RKO (cell line): Measurements from ENCODE around the gene TAOK1.
A peak's percentile ranks its signal among the peaks of the same experiment; 100 is the strongest.
"Not testable (repeated sequence)": the region's sequence is repeated elsewhere in the genome, so short reads cannot be mapped to it uniquely, and the experiment has no call there.

Experiments used
- DNase-seq: peaks from one replicate; pipeline ENCODE4 v3.0.0-alpha.2; 2016; ENCODE audit warnings: low spot score

Gene TAOK1

DNA sequence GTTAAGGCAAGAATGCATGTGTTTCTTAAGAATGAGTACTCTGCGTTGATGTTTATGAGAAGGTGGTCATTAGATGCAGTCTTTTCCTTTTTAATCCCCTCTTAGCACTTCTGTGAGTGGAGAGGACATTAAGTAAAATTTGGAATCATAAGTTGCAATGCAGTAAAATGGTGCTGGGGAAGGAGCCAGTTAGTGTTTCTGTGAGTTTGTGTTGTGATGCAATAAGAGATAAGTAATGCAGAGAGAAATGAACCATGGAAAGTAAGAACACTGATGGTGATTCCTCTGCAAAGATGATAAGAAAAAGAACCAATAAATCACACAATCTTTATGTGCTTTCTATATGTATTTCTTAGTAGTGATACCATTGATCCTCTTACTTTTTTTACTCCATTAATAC is 156.7 kb downstream of the TAOK1 start:
- no peak for DNase-seq

DNA sequence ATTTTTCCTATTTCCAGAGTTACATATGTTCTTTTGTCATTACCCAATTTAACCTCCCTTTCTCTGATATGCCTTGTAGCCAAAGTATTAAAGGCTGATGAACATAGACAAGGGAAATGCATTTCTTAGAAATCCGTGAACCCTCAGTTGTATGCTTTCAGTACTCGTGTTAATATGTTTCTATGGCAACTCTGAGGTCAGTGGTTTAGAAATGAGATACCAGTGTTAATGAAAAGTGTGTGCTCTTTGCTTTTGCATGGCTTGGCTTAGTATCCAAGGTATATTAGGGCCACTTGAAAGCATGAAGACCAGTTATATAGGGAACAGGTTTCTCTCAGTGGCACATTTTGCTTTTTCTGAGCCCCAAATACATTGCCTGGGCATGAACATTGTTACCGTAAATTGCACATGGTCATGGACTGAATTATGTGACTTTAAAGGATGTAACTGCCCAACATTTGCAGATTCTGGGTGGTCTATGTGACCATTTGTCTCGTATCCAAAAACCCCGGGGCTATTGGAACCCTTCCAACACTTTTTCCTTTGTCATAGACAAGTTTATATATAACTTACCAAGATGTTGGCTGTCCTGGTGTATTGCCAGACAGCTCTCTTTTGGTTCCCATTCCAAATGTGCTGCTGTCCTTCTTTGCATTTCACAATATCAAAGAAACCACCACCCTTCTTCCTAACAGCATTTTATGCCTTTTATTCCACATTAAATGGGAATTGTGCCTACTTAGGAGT is 159.2 kb downstream of the TAOK1 start:
- DNase-seq = no peak

- DNase-seq = no peak
These were observed 165.7 kb downstream of the TAOK1 start for GRCh38 chr17:29555840-29556239.

DNA sequence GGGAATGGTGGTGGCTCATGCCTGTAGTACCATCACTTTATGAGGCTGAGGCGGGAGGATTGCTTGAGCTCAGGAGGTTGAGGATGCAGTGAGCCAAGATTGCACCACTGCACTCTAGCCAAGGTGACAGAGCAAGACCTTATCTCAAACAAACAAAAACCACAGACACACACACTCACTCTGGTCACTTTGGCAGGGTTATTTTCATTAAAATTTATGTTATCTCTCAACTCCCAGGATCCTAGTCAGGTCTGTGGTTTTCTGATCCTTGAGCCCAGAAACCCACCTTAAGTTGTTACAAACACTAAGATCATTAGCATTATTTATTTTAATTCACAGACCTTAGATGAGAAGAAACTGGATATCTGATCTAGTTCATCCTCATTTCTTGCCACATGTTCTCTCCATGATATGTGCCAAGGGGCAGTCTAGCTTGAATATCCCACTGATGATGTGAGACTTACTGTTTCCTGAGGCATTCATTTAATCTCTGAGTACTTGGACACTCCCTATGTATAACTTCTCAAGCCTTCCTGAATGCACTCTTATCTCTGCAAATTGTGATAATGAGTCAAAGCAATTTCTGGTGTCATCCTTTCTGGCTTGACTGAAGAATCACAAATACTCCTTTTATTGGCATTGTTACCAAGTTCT is 167.0 kb downstream of the TAOK1 start:
- no peak for DNase-seq

- no peak for DNase-seq
These were observed 167.6 kb downstream of the TAOK1 start for GRCh38 chr17:29557739-29558116.

DNA sequence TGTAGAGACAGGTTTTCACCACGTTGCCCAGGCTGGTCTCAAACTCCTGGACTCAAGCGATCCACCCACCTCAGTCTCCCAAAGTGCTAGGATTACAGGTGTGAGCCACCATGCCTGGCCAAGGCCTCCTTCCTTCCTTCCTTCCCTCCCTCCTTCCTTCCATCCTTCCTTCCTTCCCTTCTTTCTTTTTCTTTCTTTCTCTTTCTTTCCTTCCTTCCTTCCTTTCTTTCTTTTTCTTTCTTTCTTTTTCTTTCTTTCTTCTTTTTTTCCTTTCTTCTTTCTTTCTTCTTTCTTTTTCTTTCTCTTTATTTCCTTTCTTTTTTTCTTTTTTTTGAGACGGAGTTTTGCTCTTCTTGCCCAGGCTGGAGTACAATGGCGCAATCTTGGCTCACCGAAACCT is 168.0 kb downstream of the TAOK1 start:
- not testable (repeated sequence) for DNase-seq

- no peak for DNase-seq
These were observed 169.5 kb downstream of the TAOK1 start for GRCh38 chr17:29559640-29560039.

- DNase-seq = no peak
These were observed 170.2 kb downstream of the TAOK1 start for GRCh38 chr17:29560316-29560715.

DNA sequence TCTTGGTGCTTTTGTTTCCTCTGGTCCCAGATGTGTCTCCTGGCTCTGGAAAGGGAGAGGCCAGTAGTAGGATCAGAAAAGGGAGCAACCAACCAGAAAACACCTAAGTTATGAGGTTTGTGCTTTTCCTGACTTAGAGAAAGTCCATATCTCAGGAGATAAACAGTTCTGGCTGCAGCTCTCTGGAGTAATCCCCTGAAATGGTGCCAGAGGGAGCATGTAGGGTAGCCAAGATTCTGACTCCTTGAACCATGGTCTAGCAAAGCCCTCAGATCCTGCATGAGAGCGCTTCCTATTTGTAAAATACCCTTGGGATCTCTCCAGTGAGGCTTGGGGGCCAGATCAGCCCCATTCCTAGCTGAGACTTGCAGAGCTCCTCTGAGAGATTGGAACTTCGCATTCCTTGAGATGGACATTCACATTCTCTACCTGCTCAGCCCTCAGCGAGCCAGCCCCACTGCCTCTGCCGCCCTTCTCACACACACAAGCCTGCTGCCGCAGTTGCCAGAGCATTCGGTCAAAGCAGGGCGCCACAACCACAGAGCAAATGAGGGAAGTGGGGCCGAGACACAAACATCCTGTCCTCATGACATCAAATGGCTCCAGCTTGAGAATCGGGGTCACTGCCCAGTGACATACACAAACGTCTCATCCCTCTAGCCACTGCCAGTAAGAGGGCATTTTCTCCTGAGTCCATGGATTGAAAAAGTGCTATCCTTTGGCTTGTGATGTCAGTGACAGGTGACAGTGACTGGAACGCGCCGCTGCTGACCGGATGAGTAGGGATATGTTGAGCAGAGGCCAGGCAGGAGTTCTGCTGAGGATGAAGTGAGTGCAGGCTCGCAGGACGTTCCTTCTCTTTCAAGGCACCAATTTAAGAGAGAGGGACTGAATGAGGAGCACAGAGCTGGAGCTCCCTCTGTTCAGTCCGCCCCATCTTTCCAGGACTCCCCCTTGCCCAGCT is 171.7 kb downstream of the TAOK1 start:
- no peak for DNase-seq

- DNase-seq = no peak
These were observed 172.5 kb downstream of the TAOK1 start for GRCh38 chr17:29562615-29563014.

- DNase-seq = no peak
These were observed 173.7 kb downstream of the TAOK1 start for GRCh38 chr17:29563816-29564215.

- peak; percentile 74 for DNase-seq
These were observed 175.7 kb downstream of the TAOK1 start for GRCh38 chr17:29565643-29566472.

GRCh38 chr17:29566473-29567303 is 176.5 kb downstream of the TAOK1 start, which contains the start of gene ABHD15:
TSS of gene ABHD15 (minus strand) at chr17:29567037. CDS start at chr17:29566966, 71 bp downstream.
- peak; percentile 76 for DNase-seq

GRCh38 chr17:29567304-29567553 is 177.1 kb downstream of the TAOK1 start:
- peak; percentile 41 for DNase-seq

DNA sequence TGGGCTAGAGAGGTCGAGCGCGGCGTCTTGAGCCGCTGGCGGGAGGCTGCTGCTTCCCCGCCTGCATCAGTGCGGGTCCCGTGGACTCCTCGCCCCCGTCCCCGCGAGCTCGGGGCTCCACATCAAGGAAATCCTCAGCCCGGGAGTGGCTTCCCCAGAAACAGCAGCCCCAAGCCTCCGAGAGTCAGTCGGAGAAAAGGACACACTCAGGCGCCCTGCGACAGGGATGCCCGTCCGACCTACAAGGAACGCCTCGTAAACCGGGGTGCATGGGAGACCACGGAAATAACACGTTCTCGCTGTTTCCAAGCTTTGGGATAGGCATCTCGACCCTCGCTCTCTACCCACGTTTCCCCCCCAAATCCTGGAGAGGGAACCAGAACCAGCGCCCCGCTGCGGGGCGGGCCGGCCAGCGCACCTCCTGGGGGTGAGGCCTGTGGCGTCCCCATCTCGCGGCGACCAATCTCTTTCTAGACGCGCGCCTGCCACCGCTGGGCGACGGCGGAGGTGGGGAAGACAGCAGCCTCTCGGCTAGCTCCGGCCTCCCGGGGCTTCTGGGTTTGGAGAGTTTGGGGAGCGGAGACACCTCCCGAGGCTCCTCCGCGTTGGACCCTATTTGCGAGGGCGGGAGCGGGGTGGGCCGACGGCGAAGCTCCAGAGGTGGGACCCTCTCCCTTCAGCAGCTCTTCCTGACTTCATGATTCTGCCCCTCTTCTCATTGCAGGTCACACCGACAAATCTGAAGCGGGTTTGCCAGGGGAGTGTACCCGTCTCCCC is 177.6 kb downstream of the TAOK1 start:
- peak; percentile 82 for DNase-seq

DNA sequence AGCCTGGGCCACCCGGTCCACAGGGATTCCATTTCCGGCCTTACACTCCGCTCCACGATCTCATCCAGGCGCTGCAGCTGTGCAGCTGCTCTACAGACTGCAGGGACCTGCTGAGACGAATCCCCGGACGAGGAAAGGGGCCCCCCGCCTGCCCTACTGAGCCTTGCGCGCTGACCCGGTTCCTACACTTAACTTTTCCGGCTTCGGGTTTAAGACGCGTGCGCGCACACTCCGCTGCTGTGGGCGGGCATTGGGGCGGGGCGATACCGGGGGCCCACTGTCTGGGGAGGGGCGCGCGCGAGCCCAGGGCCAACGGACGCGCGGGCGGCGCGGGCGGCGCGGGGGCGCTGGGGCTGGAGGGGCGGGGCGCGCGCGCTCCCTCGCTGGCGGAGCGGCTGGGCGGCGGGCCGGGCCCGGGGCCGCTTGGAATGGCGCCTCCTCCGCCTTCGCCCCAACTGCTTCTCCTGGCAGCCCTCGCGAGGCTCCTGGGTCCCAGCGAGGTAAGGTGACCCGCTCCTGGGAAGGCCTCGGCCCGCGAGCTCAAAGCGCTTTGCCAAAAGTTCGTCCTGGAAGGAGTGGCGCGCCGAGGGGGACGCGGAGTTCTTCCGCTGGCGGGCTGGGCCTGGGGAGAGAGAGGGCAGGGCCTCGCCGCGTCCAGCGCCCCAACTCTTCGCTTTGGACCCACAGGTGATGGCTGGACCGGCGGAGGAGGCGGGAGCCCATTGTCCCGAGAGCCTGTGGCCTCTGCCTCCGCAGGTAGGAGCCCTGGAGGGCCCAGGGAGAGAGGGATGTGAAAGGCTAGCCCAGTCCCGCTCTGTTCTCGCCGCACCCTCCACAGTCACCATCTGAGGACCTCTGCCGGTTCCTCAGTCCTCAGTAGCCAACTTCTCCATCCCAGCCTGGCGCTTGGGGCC is 178.4 kb downstream of the TAOK1 start, which contains the start of gene TP53I13:
TSS of gene TP53I13 (plus strand) at position 371 of the 914 bp plus-strand sequence. CDS start at position 429, 58 bp downstream.
- DNase-seq = peak; percentile 90

DNA sequence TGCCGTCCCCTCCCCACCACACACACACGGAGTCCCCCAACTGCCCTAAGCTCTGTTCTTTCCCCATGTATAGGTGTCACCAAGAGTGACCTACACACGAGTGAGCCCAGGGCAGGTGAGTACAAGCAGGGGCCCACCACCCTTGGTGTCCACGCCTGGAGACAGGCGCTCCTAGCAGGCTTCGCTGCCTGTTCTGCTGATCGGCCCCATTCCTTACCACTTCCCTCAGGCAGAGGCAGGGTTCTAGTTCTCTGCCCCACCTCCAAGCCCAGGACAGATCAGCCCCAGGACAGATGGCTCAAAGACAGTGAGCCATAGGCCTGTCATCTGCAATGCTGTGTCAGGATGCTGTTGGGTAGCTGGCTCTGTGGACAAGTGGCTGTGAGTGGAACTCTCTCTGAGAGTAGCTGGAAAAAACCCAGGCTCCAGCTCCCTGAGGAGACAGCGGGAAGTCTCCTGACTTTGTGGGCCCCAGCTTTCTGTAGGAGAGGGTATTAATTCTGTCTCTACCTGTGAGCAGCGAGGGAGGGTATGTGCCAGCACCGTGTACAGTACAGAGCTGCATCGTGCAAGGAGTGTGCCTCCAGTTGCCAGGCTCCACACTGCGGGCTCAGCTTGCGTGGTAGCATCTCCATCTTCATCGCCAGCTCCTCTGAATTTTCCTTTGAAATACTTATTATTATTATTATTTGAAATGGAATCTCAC is 179.2 kb downstream of the TAOK1 start:
- DNase-seq = peak; percentile 84

DNA sequence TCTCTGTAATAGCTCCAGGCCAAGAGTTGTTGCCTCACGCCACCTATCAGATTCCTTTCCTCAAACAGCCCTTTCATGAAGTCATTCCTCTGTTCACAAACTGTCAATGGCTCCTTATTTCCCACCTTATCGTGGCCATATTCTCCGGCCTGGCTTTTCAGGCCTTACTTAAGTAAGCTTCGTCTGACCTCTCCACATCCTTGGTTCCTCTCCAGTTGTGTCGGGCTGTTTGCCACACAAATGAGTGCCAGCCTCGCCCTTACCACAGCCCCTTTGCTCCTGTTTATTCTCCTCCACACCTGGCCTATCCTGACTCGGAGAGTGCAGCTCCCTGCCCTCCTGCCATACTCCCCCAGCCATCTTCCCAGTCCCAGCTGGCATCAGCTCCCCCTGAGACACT is 180.4 kb downstream of the TAOK1 start:
- no peak for DNase-seq
